ENCODE results near the gene VPS35L. TPM values are rescaled to one million over a fixed set of nuclear protein-coding genes. Genes with fewer than 3 reads are reported as not detected.

The VPS35L gene
- total and polyA plus RNA-seq, 2 of the 13 experiments (the other 11 are each of a cell fraction or from before 2014, with no cell fraction given), result 1.4 to 1.6 TPM

DNA sequence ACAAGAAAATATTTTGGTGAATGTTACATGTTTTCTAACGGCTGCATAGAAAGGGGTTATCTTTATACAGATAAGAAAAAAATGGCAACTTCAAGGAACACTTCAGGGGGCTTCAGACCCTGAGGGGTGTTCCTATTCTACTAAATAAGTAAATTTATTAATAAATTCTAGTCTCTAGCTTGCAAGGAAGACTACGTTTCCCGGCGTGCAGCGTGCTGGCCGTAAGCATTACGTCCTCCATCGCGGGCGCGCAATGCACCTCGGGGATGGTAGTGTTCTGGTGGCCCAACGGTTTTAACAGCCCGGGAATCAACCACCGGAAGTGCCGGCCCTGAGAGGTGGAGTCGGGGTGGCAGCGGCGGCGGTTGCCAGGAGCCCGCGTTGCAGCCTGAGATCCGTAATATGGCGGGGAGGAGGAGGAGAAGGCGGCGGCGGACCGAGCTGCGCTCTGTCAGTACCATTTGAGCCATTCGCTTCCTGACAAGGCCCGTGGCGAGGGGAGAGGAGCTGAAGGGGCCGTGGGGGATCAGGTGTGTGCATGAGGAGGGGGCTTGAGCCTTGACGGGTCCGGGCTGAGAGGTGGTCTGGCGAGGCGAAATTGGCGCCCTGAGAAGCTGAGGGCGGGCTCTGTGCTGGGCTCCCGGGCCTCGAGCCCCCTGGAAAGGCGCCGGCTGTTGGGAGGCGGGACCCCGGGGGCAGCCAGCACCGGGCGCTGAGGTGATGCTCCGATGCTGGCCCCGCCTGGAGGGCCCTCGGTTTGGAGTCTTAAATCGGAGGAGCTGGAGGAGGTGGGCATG, 31.7 kb upstream of the VPS35L start, which contains the start of gene CCP110 (continued):
- TF ChIP-seq ZEB1 (IDR thresholded peaks at IDR 0.05; ENCODE audit: insufficient replicate concordance, low read depth), result no peak
- TF ChIP-seq HOXD1 (CRISPR knock-in tag; IDR thresholded peaks at IDR 0.05), result peak; percentile 28; the same call in 1 of the 2 replicates
- TF ChIP-seq ZNF510 (CRISPR knock-in tag; IDR thresholded peaks at IDR 0.05; ENCODE audit: low read depth), result peak; percentile 90; the same call in 1 of the 2 replicates
- no peak for TF ChIP-seq ZFP41 (CRISPR knock-in tag; IDR thresholded peaks at IDR 0.05; ENCODE audit: borderline replicate concordance)
- no peak for TF ChIP-seq ZNF703 (CRISPR knock-in tag; IDR thresholded peaks at IDR 0.05; ENCODE audit: borderline replicate concordance)
- peak; percentile 88; the same call in 1 of the 2 replicates for TF ChIP-seq ZNF543 (CRISPR knock-in tag; IDR thresholded peaks at IDR 0.05)
- TF ChIP-seq PPARG (CRISPR knock-in tag; conservative IDR thresholded peaks at IDR 0.05), result no peak; the same call in 1 of the 2 replicates
- TF ChIP-seq, protein P1, sequence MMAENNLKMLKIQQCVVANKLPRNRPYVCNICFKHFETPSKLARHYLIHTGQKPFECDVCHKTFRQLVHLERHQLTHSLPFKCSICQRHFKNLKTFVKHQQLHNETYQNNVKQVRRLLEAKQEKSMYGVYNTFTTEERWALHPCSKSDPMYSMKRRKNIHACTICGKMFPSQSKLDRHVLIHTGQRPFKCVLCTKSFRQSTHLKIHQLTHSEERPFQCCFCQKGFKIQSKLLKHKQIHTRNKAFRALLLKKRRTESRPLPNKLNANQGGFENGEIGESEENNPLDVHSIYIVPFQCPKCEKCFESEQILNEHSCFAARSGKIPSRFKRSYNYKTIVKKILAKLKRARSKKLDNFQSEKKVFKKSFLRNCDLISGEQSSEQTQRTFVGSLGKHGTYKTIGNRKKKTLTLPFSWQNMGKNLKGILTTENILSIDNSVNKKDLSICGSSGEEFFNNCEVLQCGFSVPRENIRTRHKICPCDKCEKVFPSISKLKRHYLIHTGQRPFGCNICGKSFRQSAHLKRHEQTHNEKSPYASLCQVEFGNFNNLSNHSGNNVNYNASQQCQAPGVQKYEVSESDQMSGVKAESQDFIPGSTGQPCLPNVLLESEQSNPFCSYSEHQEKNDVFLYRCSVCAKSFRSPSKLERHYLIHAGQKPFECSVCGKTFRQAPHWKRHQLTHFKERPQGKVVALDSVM (CRISPR knock-in tag; IDR thresholded peaks at IDR 0.05), result no peak
- TF ChIP-seq SUZ12 (IDR thresholded peaks at IDR 0.05; ENCODE audit: low read depth, low read length), result peak; percentile 99
- TF ChIP-seq ZKSCAN8 (CRISPR knock-in tag; IDR thresholded peaks at IDR 0.05; ENCODE audit: borderline replicate concordance), result no peak
- no peak for TF ChIP-seq NFATC3 (CRISPR knock-in tag; IDR thresholded peaks at IDR 0.05)
- TF ChIP-seq, protein P2, sequence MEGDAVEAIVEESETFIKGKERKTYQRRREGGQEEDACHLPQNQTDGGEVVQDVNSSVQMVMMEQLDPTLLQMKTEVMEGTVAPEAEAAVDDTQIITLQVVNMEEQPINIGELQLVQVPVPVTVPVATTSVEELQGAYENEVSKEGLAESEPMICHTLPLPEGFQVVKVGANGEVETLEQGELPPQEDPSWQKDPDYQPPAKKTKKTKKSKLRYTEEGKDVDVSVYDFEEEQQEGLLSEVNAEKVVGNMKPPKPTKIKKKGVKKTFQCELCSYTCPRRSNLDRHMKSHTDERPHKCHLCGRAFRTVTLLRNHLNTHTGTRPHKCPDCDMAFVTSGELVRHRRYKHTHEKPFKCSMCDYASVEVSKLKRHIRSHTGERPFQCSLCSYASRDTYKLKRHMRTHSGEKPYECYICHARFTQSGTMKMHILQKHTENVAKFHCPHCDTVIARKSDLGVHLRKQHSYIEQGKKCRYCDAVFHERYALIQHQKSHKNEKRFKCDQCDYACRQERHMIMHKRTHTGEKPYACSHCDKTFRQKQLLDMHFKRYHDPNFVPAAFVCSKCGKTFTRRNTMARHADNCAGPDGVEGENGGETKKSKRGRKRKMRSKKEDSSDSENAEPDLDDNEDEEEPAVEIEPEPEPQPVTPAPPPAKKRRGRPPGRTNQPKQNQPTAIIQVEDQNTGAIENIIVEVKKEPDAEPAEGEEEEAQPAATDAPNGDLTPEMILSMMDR (CRISPR knock-in tag; IDR thresholded peaks at IDR 0.05), result peak; percentile 13; the same call in 1 of the 2 replicates
- TF ChIP-seq KAT8 (CRISPR knock-in tag; IDR thresholded peaks at IDR 0.05), result peak; percentile 86
- TF ChIP-seq NKX3-1 (CRISPR knock-in tag; IDR thresholded peaks at IDR 0.05), result no peak; the same call in 1 of the 2 replicates
- TF ChIP-seq, protein P3, sequence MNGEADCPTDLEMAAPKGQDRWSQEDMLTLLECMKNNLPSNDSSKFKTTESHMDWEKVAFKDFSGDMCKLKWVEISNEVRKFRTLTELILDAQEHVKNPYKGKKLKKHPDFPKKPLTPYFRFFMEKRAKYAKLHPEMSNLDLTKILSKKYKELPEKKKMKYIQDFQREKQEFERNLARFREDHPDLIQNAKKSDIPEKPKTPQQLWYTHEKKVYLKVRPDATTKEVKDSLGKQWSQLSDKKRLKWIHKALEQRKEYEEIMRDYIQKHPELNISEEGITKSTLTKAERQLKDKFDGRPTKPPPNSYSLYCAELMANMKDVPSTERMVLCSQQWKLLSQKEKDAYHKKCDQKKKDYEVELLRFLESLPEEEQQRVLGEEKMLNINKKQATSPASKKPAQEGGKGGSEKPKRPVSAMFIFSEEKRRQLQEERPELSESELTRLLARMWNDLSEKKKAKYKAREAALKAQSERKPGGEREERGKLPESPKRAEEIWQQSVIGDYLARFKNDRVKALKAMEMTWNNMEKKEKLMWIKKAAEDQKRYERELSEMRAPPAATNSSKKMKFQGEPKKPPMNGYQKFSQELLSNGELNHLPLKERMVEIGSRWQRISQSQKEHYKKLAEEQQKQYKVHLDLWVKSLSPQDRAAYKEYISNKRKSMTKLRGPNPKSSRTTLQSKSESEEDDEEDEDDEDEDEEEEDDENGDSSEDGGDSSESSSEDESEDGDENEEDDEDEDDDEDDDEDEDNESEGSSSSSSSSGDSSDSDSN (CRISPR knock-in tag; IDR thresholded peaks at IDR 0.05), result peak; percentile 80
- TF ChIP-seq, protein P4, sequence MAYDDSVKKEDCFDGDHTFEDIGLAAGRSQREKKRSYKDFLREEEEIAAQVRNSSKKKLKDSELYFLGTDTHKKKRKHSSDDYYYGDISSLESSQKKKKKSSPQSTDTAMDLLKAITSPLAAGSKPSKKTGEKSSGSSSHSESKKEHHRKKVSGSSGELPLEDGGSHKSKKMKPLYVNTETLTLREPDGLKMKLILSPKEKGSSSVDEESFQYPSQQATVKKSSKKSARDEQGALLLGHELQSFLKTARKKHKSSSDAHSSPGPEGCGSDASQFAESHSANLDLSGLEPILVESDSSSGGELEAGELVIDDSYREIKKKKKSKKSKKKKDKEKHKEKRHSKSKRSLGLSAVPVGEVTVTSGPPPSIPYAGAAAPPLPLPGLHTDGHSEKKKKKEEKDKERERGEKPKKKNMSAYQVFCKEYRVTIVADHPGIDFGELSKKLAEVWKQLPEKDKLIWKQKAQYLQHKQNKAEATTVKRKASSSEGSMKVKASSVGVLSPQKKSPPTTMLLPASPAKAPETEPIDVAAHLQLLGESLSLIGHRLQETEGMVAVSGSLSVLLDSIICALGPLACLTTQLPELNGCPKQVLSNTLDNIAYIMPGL (CRISPR knock-in tag; IDR thresholded peaks at IDR 0.05; ENCODE audit: borderline replicate concordance in 1 of 2, low read depth in 1 of 2), result peak; percentile 84 to 91
- TF ChIP-seq GATA4 (IDR thresholded peaks at IDR 0.05; ENCODE audit: borderline replicate concordance, low read depth), result peak; percentile 60; the same call in 1 of the 2 replicates
- peak; percentile 90 for TF ChIP-seq REL (CRISPR knock-in tag; conservative IDR thresholded peaks at IDR 0.05)
- TF ChIP-seq HOXA7 (CRISPR knock-in tag; IDR thresholded peaks at IDR 0.05), result no peak; the same call in 1 of the 2 replicates
- TF ChIP-seq ARNT (IDR thresholded peaks at IDR 0.05), result no peak

Data from HepG2 (cell line).